Activated CD8-positive, alpha-beta memory T cell treated with anti-CD3 and anti-CD28 coated beads for 24 hours (primary cell): ENCODE data around the gene BLTP2.

Experiments
- DNase-seq: peaks from one replicate; pipeline ENCODE4 v3.0.0-alpha.2; 2020

Gene BLTP2

GRCh38 chr17:28597606-28598383, 47.2 kb downstream of the BLTP2 start:
- DNase-seq = no peak
